GM12878 (cell line): ENCODE results near the gene ARMC2. TPM values are rescaled to one million over a fixed set of nuclear protein-coding genes. Genes with fewer than 3 reads are reported as not detected.

Source experiments
- BCL3 ChIP-seq: IDR thresholded peaks from 2 replicates; pipeline ENCODE4 v1.6.1; 2011; ENCODE audit warnings: borderline replicate concordance, low read depth, mild to moderate bottlenecking, moderate library complexity, low read length; ENCODE audit not compliant: insufficient read depth, poor library complexity, severe bottlenecking
- E2F8 ChIP-seq: fragments of 450-650 bp; IDR thresholded peaks from 2 replicates; pipeline ENCODE4 v1.6.1; 2018; ENCODE audit warnings: mild to moderate bottlenecking, low read depth, moderate library complexity; ENCODE audit not compliant: partially characterized antibody
- EED ChIP-seq: sonication (generic); IDR thresholded peaks from 2 replicates; pipeline ENCODE4 v1.6.1; 2016; ENCODE audit warnings: antibody characterized with exemption, low read depth
- ETV6 ChIP-seq, 2 experiments: fragments of 450-650 bp in 1 of 2; IDR thresholded peaks in 1 of 2; conservative IDR thresholded peaks in 1 of 2; 2 replicates each; pipeline ENCODE4 v1.6.1; 2014; ENCODE audit warnings: antibody characterized with exemption in 1 of 2, borderline replicate concordance in 1 of 2, low read depth in 1 of 2, mild to moderate bottlenecking in 1 of 2, moderate library complexity in 1 of 2
- FOXM1 ChIP-seq: IDR thresholded peaks from 2 replicates; pipeline ENCODE4 v1.6.1; 2012; ENCODE audit warnings: low read depth, mild to moderate bottlenecking, inconsistent platforms, low read length, moderate library complexity
- HCFC1 ChIP-seq: fragments of 150-350 bp; IDR thresholded peaks from 2 replicates; pipeline ENCODE4 v1.6.1; 2014; ENCODE audit warnings: low read length
- HSF1 ChIP-seq: fragments of 150-350 bp; IDR thresholded peaks from 2 replicates; pipeline ENCODE4 v1.6.1; 2014; ENCODE audit warnings: mild to moderate bottlenecking, low read depth, low read length
- IKZF2 ChIP-seq, 2 experiments: fragments of 450-650 bp; IDR thresholded peaks; 2 replicates each; pipeline ENCODE4 v1.6.1; 2017; ENCODE audit warnings: mild to moderate bottlenecking in 2 of 2, moderate library complexity in 2 of 2
- MAX ChIP-seq: IDR thresholded peaks from 2 replicates; pipeline ENCODE4 v1.6.1; 2012; ENCODE audit warnings: low read depth, low read length, improper control_type of control experiment
- MLLT1 ChIP-seq: fragments of 450-650 bp; IDR thresholded peaks from 2 replicates; pipeline ENCODE4 v1.6.1; 2016; ENCODE audit warnings: mild to moderate bottlenecking
- MTA2 ChIP-seq: fragments of 450-650 bp; IDR thresholded peaks from 2 replicates; pipeline ENCODE4 v1.6.1; 2016; ENCODE audit warnings: low read depth, mild to moderate bottlenecking, moderate library complexity
- RUNX3 ChIP-seq: IDR thresholded peaks from 2 replicates; pipeline ENCODE4 v1.6.1; 2012; ENCODE audit warnings: low read length, inconsistent platforms
- TAF1 ChIP-seq: IDR thresholded peaks from 2 replicates; pipeline ENCODE4 v1.6.1; 2011; ENCODE audit warnings: mild to moderate bottlenecking, low read depth, low read length, borderline replicate concordance
- YY1 ChIP-seq: IDR thresholded peaks from 2 replicates; pipeline ENCODE4 v1.6.1; 2011; ENCODE audit warnings: low read depth, mild to moderate bottlenecking, low read length
- ZBTB4 ChIP-seq: fragments of 450-650 bp; formaldehyde crosslinking; IDR thresholded peaks from 2 replicates; pipeline ENCODE4 v1.4.0; 2022; ENCODE audit warnings: mild to moderate bottlenecking, moderate library complexity
- ZNF217 ChIP-seq: fragments of 450-650 bp; IDR thresholded peaks from 2 replicates; pipeline ENCODE4 v1.6.1; 2017; ENCODE audit warnings: antibody characterized with exemption, mild to moderate bottlenecking
- ZNF384 ChIP-seq: IDR thresholded peaks from 2 replicates; pipeline ENCODE4 v1.6.1; 2012; ENCODE audit warnings: low read depth, mild to moderate bottlenecking, low read length, improper control_type of control experiment, borderline replicate concordance
- polyA plus RNA-seq, 11 experiments: library from polyadenylated mRNA; depleted of rRNA in 4 of 11; unstranded in 6 of 11; stranded (reverse) in 5 of 11; fragments of >200 nt; fragmentation: Nextera tagmentation in 4 of 11; fragmentation: Illumina TruSeq in 1 of 11; extraction: Ambion mirVana in 4 of 11; extraction: Trizol in 1 of 11; gene quantifications; 1 replicate in 1 of 11; 2 replicates in 10 of 11; pipeline versions ENCODE4 v1.2.1 to v1.2.3, GENCODE V29; 2011 to 2016; ENCODE audit warnings: inconsistent platforms in 2 of 11, missing spikeins in 2 of 11, low read depth in 1 of 11
- total RNA-seq, 4 experiments: library from RNA; depleted of rRNA in 3 of 4; stranded (reverse); fragments of >200 nt in 3 of 4; fragmentation: Illumina TruSeq in 1 of 4; extraction: Trizol in 1 of 4; gene quantifications; 2 replicates each; pipeline versions ENCODE4 v1.2.1 to v1.2.3, GENCODE V29; 2013 to 2021

The ARMC2 gene
- total and polyA plus RNA-seq, 10 of the 15 experiments (the other 5 are each of a cell fraction or from before 2014, with no cell fraction given): 0.06 to 0.33 (median 0.21) TPM; not detected in 5

- TF ChIP-seq ZBTB4: no peak
- peak; percentile 68 for TF ChIP-seq MTA2
- TF ChIP-seq HCFC1: no peak
- TF ChIP-seq IKZF2 (IDR thresholded peaks at IDR 0.05): peak; percentile 64 to 68; a peak in 3 of 4 replicates
- TF ChIP-seq BCL3: peak; percentile 28
- peak; percentile 52; the same call in 1 of the 2 replicates for TF ChIP-seq ZNF384
- TF ChIP-seq TAF1: no peak
- TF ChIP-seq ZNF217: peak; percentile 100
- TF ChIP-seq MLLT1: peak; percentile 38; the same call in 1 of the 2 replicates
- peak; percentile 87 for TF ChIP-seq FOXM1
- no peak for TF ChIP-seq E2F8
- no peak for TF ChIP-seq YY1
- TF ChIP-seq MAX: no peak
- no peak for TF ChIP-seq HSF1
- TF ChIP-seq EED: peak; percentile 34; the same call in 1 of the 2 replicates
- TF ChIP-seq RUNX3: peak; percentile 94
- peak in 1 of 2 experiments; percentile 62; a peak in 2 of 4 replicates for TF ChIP-seq ETV6 (conservative IDR thresholded peaks at IDR 0.05 in 1 of 2, IDR thresholded peaks at IDR 0.05 in 1 of 2; ENCODE audit: borderline replicate concordance in 1 of 2, low read depth in 1 of 2)
Measured at GRCh38 chr6:108874470-108875160, 26.4 kb downstream of the ARMC2 start (continued).
